ENCODE data around the gene TEC. TPM values are rescaled to one million over a fixed set of nuclear protein-coding genes. Genes with fewer than 3 reads are reported as not detected.

The TEC gene
- total RNA-seq, 2 experiments from 2014 or later: 2.1 to 11.5 TPM

- ChIA-PET POLR2A (interaction anchor here (0.8 kb wide), 1 partner anchor 18 kb away, joined by 3 read pairs; no protein-coding TSS in a partner anchor), CTCF (ENCODE audit: unreplicated experiment) (interaction anchor here (0.6 kb wide), 1 partner anchor 649 kb away, joined by 3 read pairs; no protein-coding TSS in a partner anchor)
- TF ChIP-seq CTCF (conservative IDR thresholded peaks at IDR 0.05; ENCODE audit: low read length) (no peak), EZH2phosphoT487 (IDR thresholded peaks at IDR 0.05; ENCODE audit: borderline replicate concordance, low read depth, low read length) (no peak)
- no peak overlapping the region for H3K4me3 ChIP-seq (ENCODE audit: low read depth, low read length, poor library complexity, severe bottlenecking)
- H3K36me3 ChIP-seq (ENCODE audit: insufficient read depth, low read length): no peaks in the 10 kb centered on the region
- no peaks in the 10 kb centered on the region for H3K4me1 ChIP-seq (ENCODE audit: insufficient read depth, low read length, poor library complexity, severe bottlenecking)
- intact Hi-C loops (cut with micrococcal nuclease; ENCODE audit: unreplicated experiment): no loop called here
- no peaks in the 10 kb centered on the region for H4K20me1 ChIP-seq (ENCODE audit: insufficient read depth, low read length)
- no peak overlapping the region for H3K27ac ChIP-seq (ENCODE audit: low read depth, low read length, poor library complexity, severe bottlenecking)
- H3K9me2 ChIP-seq (ENCODE audit: insufficient read depth, low read length): no peaks in the 10 kb centered on the region
- H2AFZ ChIP-seq (ENCODE audit: low read length): no peak overlapping the region
- H3K4me2 ChIP-seq (ENCODE audit: low read length): no peak overlapping the region
- no peak for DNase-seq (ENCODE audit: low spot score)
- no peaks in the 10 kb centered on the region for H3K9me3 ChIP-seq (ENCODE audit: low read length)
- no peaks in the 10 kb centered on the region for H3K79me2 ChIP-seq (ENCODE audit: insufficient read depth, low read depth, low read length)
- no TSS peak for BruUV-seq (replicated peaks)
Observed at GRCh38 chr4:48255072-48255958, 14.3 kb downstream of the TEC start.

GRCh38 chr4:48254381-48255071, 15.1 kb downstream of the TEC start:
- POLR2A ChIA-PET: no interaction called here
- Histone ChIP-seq H3K4me3 (ENCODE audit: low read depth, low read length, poor library complexity, severe bottlenecking) (no peak overlapping the region), H3K9me3 (ENCODE audit: low read length) (no peaks in the 10 kb centered on the region), H4K20me1 (ENCODE audit: insufficient read depth, low read length) (no peaks in the 10 kb centered on the region), H3K36me3 (ENCODE audit: insufficient read depth, low read length) (no peaks in the 10 kb centered on the region), H3K79me2 (ENCODE audit: insufficient read depth, low read depth, low read length) (no peaks in the 10 kb centered on the region), H3K27ac (ENCODE audit: low read depth, low read length, poor library complexity, severe bottlenecking) (no peak overlapping the region), H3K9me2 (ENCODE audit: insufficient read depth, low read length) (no peaks in the 10 kb centered on the region), H3K4me2 (ENCODE audit: low read length) (no peak overlapping the region), H2AFZ (ENCODE audit: low read length) (no peak overlapping the region), H3K4me1 (ENCODE audit: insufficient read depth, low read length, poor library complexity, severe bottlenecking) (no peaks in the 10 kb centered on the region)
- CTCF ChIA-PET (ENCODE audit: unreplicated experiment): no interaction called here
- DNase-seq (ENCODE audit: low spot score): no peak
- BruUV-seq (replicated peaks): no TSS peak
- intact Hi-C loops (cut with micrococcal nuclease; ENCODE audit: unreplicated experiment): no loop called here
- TF ChIP-seq CTCF (conservative IDR thresholded peaks at IDR 0.05; ENCODE audit: low read length): no peak
- TF ChIP-seq EZH2phosphoT487 (IDR thresholded peaks at IDR 0.05; ENCODE audit: borderline replicate concordance, low read depth, low read length): no peak
